Common myeloid progenitor, CD34-positive (primary cell): ENCODE results near the gene LACC1.

Source experiments
- CTCF ChIA-PET: fragments of 350-600 bp; sonication (Branson Sonifier 250); formaldehyde crosslinking; loops from one replicate; lab custom pipeline; 2021; ENCODE audit warnings: antibody characterized with exemption; lab: Charles Lee
- POLR2A ChIA-PET: fragments of 350-600 bp; sonication (Branson Sonifier 250); formaldehyde crosslinking; loops from one replicate; lab custom pipeline; 2021; ENCODE audit warnings: antibody characterized with exemption; lab: Charles Lee
- DNase-seq, 3 donors: peaks; one replicate each; pipeline versions ENCODE4 v3.0.0 to v3.0.0-alpha.2; 2013
- H3K27ac ChIP-seq, 2 experiments: 1 replicate in 1 of 2; 2 replicates in 1 of 2; pipeline ENCODE4 v1.7.0; 2013; ENCODE audit warnings: inconsistent platforms in 2 of 2, low read length in 2 of 2, mild to moderate bottlenecking in 2 of 2, low read depth in 1 of 2, moderate library complexity in 1 of 2; ENCODE audit not compliant: severe bottlenecking in 2 of 2, insufficient read depth in 1 of 2, poor library complexity in 1 of 2
- H3K27me3 ChIP-seq, 5 experiments: replicated peaks in 2 of 5; 1 replicate in 3 of 5; 2 replicates in 2 of 5; pipeline versions ENCODE4 v1.6.1 to v1.7.0; 2013; ENCODE audit warnings: low read length in 4 of 5, mild to moderate bottlenecking in 2 of 5, moderate library complexity in 2 of 5, inconsistent platforms in 1 of 5; ENCODE audit not compliant: insufficient read depth in 5 of 5, control insufficient read depth in 4 of 5
- H3K36me3 ChIP-seq, 4 experiments: 1 replicate in 2 of 4; 2 replicates in 2 of 4; pipeline versions ENCODE4 v1.6.1 to v1.7.0; 2013; ENCODE audit warnings: low read length in 3 of 4, control low read depth in 1 of 4, mild to moderate bottlenecking in 1 of 4; ENCODE audit not compliant: control insufficient read depth in 4 of 4, insufficient read depth in 4 of 4
- H3K4me1 ChIP-seq, 4 experiments: 1 replicate in 3 of 4; 2 replicates in 1 of 4; pipeline versions ENCODE4 v1.6.1 to v1.7.1; 2013; ENCODE audit warnings: low read length in 3 of 4, mild to moderate bottlenecking in 3 of 4, control low read depth in 1 of 4, inconsistent platforms in 1 of 4, moderate library complexity in 1 of 4; ENCODE audit not compliant: control insufficient read depth in 4 of 4, insufficient read depth in 4 of 4; ENCODE audit errors: control extremely low read depth in 1 of 4
- H3K4me3 ChIP-seq, 7 experiments: 1 replicate in 4 of 7; 2 replicates in 3 of 7; pipeline versions ENCODE4 v1.5.1 to v1.7.0; 2013; ENCODE audit warnings: mild to moderate bottlenecking in 7 of 7, low read length in 6 of 7, moderate library complexity in 6 of 7, inconsistent platforms in 2 of 7, low read depth in 2 of 7, control low read depth in 1 of 7; ENCODE audit not compliant: insufficient read depth in 4 of 7, control insufficient read depth in 1 of 7; ENCODE audit errors: extremely low read depth in 1 of 7
- H3K9me3 ChIP-seq, 5 experiments: 1 replicate in 4 of 5; 2 replicates in 1 of 5; pipeline versions ENCODE4 v1.6.1 to v1.7.1; 2013; ENCODE audit warnings: low read length in 4 of 5, mild to moderate bottlenecking in 2 of 5, inconsistent platforms in 1 of 5, low read depth in 1 of 5, moderate library complexity in 1 of 5; ENCODE audit not compliant: control insufficient read depth in 4 of 5, insufficient read depth in 2 of 5; ENCODE audit errors: control extremely low read depth in 1 of 5
- WGBS: methylation state at CpG from one replicate; pipeline ENCODE4 v1.1.5; 2013; ENCODE audit not compliant: insufficient coverage; 5-methylcytosine and 5-hydroxymethylcytosine counted together

Gene LACC1

DNA sequence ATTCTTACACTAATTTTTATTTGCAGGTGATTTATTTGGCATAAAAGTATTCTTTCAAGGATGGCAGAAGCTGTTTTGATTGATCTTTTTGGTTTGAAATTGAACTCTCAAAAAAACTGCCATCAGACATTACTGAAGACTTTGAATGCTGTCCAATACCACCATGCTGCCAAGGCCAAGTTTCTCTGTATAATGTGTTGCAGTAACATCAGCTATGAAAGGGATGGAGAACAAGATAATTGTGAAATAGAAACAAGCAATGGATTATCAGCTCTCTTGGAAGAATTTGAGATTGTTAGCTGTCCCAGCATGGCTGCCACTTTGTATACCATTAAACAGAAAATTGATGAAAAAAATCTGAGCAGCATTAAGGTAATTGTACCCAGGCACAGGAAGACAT, 1.2 kb downstream of the LACC1 start:
- Histone ChIP-seq H3K4me1 (peaks cover 4 to 30% (median 23%) of the 10 kb centered on the region in 4 experiments), H3K27ac (no peak overlapping the region), H3K27me3 (no peaks in the 10 kb centered on the region), H3K9me3 (no peaks in the 10 kb centered on the region), H3K36me3 (peaks cover 3 to 9% (median 5%) of the 10 kb centered on the region in 4 experiments), H3K4me3 (no peak overlapping the region)
- ChIA-PET CTCF (interaction anchor here (0.7 kb wide), 1 partner anchor 27 kb away, joined by 4 read pairs; no protein-coding TSS in a partner anchor), POLR2A (no interaction called here)
- no peak for DNase-seq

DNA sequence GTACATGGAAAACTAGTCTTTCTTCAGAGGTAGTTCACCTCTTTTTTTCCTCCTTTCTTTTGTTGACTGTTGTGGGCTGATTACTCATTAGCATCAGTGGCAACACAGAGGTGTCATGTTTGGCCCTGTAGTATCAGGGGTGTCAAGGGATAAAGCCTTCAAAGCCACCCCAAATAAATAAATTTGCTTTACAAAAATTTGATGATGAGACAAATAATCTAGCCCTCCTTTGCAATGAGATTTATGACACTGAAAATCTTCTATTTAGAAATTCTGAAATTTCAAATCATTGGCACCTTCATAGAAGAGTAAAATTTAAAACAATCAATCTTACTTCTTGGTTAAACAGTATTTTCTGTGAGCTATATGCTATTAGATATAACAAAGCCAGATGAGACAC, 1.9 kb downstream of the LACC1 start:
- H3K4me3 ChIP-seq, result no peak overlapping the region
- ChIA-PET POLR2A (no interaction called here), CTCF (interaction anchor here (0.7 to 1.3 kb wide), 2 partner anchors 27 to 94 kb away, joined by 3 to 4 read pairs; no protein-coding TSS in a partner anchor)
- no peak overlapping the region for H3K27ac ChIP-seq
- H3K4me1 ChIP-seq, result peaks cover 4 to 30% (median 23%) of the 10 kb centered on the region in 4 experiments
- no peaks in the 10 kb centered on the region for H3K9me3 ChIP-seq
- H3K36me3 ChIP-seq, result peaks cover 3 to 9% (median 6%) of the 10 kb centered on the region in 4 experiments
- no peak for DNase-seq
- no peaks in the 10 kb centered on the region for H3K27me3 ChIP-seq

DNA sequence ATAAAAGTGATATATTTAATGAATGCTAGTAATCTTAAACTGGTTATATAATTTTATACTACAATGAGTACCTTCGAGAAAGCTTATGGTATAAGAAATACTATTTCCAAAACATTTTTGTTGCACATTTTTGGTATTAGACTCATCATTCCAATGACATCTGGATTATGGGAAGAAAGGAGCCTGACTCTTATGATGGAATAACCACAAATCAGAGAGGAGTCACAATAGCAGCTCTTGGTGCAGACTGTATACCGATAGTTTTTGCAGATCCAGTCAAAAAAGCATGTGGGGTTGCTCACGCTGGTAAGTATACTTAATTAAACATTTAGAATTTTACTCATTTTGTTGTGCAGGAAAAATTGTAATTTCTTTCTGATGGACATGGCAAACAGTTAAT, 3.9 kb downstream of the LACC1 start:
- Histone ChIP-seq H3K4me3 (no peak overlapping the region), H3K4me1 (peaks cover 0 to 14% (median 13%) of the 10 kb centered on the region in 4 experiments), H3K27me3 (no peaks in the 10 kb centered on the region), H3K36me3 (peaks cover 3 to 10% (median 6%) of the 10 kb centered on the region in 4 experiments), H3K27ac (no peak overlapping the region), H3K9me3 (no peaks in the 10 kb centered on the region)
- WGBS, result no CpG with 5 or more reads among the region's 3 CpGs
- DNase-seq, result no peak
- POLR2A ChIA-PET, result no interaction called here
- CTCF ChIA-PET, result interaction anchor here (1.4 kb wide), 1 partner anchor 9 kb away, joined by 3 read pairs; no protein-coding TSS in a partner anchor

DNA sequence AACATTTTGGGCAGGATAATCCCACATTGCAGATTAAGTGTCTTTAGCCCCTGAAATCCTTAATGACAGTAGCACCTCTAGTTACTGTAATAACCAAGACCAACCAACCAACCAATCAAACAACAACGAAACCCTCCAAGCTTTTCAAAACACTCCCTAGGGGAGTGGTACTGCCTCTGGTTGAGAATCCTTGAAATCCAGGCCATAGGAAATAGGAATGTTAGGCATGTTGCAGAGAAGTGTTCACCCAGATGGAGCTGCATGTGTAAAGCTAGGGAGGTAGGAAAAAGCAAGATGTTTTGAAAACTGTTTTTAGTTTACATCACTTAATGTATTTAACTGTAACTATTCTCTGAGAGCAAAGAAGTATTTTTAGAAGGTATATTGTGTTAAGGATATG, 4.5 kb downstream of the LACC1 start:
- Histone ChIP-seq H3K27me3 (no peaks in the 10 kb centered on the region), H3K4me1 (peaks cover 0 to 11% (median 8%) of the 10 kb centered on the region in 4 experiments), H3K36me3 (peaks cover 3 to 12% (median 7%) of the 10 kb centered on the region in 4 experiments), H3K4me3 (no peak overlapping the region), H3K9me3 (no peaks in the 10 kb centered on the region), H3K27ac (no peak overlapping the region)
- WGBS, result no CpG with 5 or more reads among the region's 1 CpG
- no peak for DNase-seq
- ChIA-PET POLR2A (no interaction called here), CTCF (interaction anchor here (0.6 to 1.4 kb wide), 2 partner anchors 8 to 10 kb away, joined by 3 read pairs; no protein-coding TSS in a partner anchor)

DNA sequence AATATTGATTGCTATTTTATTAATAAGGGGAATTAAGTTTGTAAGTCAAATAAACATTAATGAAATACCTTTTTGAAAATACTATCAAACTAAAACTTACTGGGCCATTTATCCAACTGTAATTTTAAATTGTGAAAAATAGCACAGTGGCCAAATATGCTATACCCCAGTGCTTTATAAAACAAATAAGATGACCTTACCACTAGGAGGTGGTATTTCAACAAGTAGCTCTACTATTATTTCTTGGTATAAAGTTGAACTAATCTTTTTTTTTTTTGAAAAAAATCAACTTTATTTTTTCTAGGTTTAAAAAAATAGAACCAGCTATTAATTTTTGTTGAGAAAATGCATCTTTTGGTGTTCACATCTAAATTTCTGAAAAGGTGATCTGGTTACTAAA, 14.7 kb downstream of the LACC1 start:
- peak in 2 of 3 donors; percentile 39 to 51 for DNase-seq
- peaks cover 4 to 7% (median 6%) of the 10 kb centered on the region in 4 experiments for H3K36me3 ChIP-seq
- no peaks in the 10 kb centered on the region for H3K4me1 ChIP-seq
- no peak overlapping the region for H3K4me3 ChIP-seq
- POLR2A ChIA-PET, result no interaction called here
- H3K27ac ChIP-seq, result no peak overlapping the region
- H3K27me3 ChIP-seq, result no peaks in the 10 kb centered on the region
- H3K9me3 ChIP-seq, result no peaks in the 10 kb centered on the region
- CTCF ChIA-PET, result interaction anchor here (1.0 to 2.1 kb wide), 4 partner anchors 10 to 542 kb away, joined by 3 to 5 read pairs (median 4); no protein-coding TSS in a partner anchor

DNA sequence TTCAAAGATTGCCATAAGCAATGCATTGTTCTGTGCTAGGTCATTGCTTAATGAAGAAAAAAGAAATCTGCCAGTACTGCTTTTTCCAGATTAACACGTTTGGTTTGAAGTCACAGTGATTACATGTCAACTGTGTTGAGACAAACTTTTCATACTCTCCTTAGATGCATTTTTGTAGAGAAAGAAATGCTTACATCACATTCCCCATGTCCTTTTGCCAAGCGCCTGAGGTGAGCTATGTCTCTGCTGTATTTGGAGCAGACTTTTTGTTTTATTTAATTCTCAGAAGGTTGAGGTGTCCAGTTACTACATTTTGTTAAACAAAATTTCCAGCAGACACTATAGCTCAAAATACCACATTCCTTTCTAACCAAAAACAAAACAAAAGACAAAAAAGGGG, 16.2 kb downstream of the LACC1 start:
- ChIA-PET POLR2A (no interaction called here), CTCF (interaction anchor here (0.8 to 1.5 kb wide), 3 partner anchors 10 to 12 kb away, joined by 3 to 4 read pairs (median 3); no protein-coding TSS in a partner anchor)
- no peak for DNase-seq
- H3K9me3 ChIP-seq, result no peaks in the 10 kb centered on the region
- H3K27me3 ChIP-seq, result no peaks in the 10 kb centered on the region
- 100% methylated on average over 1 of the region's 2 CpGs for WGBS
- H3K4me3 ChIP-seq, result no peak overlapping the region
- peaks cover 4 to 5% (median 4%) of the 10 kb centered on the region in 4 experiments for H3K36me3 ChIP-seq
- H3K4me1 ChIP-seq, result no peaks in the 10 kb centered on the region
- no peak overlapping the region for H3K27ac ChIP-seq

DNA sequence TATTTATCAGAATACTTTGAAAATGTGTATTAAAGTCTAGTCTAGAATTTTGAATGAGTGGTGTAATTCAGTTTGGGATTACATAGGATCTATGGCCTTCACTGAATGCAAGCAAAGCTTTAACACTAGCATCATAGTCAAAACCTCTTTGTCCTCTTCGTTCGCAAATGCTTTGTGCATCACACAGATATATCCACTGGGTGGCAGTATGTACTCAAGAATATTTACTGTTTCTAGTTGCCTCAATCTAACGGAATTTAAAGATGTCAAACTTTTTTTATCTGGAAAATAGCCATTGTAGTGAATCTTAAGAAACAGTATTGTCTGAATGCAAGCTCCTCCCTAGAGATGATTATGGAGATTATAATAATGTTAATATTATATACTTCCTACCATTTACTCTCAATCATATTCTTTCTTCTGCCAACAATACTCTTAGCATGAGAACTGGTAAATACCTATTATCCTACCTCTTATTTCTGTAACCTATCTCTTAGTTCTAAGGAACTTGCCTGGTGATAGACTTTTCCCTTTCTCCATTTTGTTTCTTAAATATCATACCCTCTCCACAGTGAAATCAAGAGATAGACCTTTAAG, 25.8 kb downstream of the LACC1 start:
- POLR2A ChIA-PET, result no interaction called here
- peak; percentile 65 to 81 (median 78) for DNase-seq
- no peaks in the 10 kb centered on the region for H3K9me3 ChIP-seq
- CTCF ChIA-PET, result interaction anchor here (0.7 to 14.6 kb wide), 15 partner anchors 10 to 1142 kb away, joined by 3 to 244 read pairs (median 3); partner anchors contain the start of genes CCDC122 and LACC1
- no peaks in the 10 kb centered on the region for H3K27me3 ChIP-seq
- no peaks in the 10 kb centered on the region for H3K4me1 ChIP-seq
- WGBS, result 0% methylated on average over 2 of the region's 3 CpGs
- H3K4me3 ChIP-seq, result no peak overlapping the region
- no peaks in the 10 kb centered on the region for H3K36me3 ChIP-seq
- H3K27ac ChIP-seq, result no peak overlapping the region
